ENCODE results near the gene YWHAB.

DNA sequence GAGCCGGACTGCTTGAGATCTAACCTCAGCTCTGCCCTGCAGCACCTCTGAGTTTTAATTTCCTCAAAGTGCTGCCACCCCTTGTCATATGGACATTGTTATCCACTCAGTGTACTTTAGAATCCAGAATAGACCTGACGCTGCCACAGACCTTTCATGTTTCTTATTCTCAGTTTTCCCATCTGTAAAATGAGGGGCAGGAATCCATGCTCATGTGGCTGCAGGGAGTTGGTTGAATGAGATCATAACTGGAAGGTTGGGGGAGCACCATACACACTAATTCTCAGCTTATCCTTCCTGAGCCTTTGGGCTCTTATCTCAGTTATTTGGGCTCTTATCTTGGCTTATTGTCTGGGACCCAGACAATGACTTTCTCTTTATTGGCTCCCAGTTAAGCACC lies 26.7 kb downstream of the YWHAB start:
- TF ChIP-seq, protein P1, sequence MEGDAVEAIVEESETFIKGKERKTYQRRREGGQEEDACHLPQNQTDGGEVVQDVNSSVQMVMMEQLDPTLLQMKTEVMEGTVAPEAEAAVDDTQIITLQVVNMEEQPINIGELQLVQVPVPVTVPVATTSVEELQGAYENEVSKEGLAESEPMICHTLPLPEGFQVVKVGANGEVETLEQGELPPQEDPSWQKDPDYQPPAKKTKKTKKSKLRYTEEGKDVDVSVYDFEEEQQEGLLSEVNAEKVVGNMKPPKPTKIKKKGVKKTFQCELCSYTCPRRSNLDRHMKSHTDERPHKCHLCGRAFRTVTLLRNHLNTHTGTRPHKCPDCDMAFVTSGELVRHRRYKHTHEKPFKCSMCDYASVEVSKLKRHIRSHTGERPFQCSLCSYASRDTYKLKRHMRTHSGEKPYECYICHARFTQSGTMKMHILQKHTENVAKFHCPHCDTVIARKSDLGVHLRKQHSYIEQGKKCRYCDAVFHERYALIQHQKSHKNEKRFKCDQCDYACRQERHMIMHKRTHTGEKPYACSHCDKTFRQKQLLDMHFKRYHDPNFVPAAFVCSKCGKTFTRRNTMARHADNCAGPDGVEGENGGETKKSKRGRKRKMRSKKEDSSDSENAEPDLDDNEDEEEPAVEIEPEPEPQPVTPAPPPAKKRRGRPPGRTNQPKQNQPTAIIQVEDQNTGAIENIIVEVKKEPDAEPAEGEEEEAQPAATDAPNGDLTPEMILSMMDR (IDR thresholded peaks at IDR 0.05), result no peak
- TF ChIP-seq POLR2A (IDR thresholded peaks at IDR 0.05), result no peak

Data from testis (tissue), 2 donors.